Amniotic epithelial cell (primary cell): Measurements from ENCODE around the gene ERGIC1.

Source experiments
- DNase-seq: peaks from one replicate; pipeline ENCODE4 v3.0.0-alpha.2; 2010; ENCODE audit warnings: low read depth

ERGIC1 gene

DNA sequence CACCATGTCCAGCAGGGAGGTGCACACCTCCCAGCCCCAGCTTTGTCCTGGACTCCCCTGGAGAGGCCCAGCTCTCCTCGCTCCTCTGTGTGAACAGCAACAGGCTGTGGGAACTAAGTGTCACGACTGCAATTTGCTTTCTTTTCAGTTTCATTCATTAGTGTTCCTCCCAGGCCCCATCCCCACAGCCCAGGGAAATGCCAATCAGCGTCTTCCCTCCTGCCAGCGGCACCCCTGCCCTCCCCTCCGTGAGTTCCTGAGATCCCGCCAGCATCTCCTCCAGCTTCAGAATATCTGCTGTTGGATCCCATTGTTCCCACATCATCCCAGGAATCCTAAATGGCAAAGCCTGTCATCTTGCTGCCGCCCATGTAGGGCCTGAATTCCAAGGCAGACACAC is 112.1 kb downstream of the ERGIC1 start:
- DNase-seq, result no peak

DNA sequence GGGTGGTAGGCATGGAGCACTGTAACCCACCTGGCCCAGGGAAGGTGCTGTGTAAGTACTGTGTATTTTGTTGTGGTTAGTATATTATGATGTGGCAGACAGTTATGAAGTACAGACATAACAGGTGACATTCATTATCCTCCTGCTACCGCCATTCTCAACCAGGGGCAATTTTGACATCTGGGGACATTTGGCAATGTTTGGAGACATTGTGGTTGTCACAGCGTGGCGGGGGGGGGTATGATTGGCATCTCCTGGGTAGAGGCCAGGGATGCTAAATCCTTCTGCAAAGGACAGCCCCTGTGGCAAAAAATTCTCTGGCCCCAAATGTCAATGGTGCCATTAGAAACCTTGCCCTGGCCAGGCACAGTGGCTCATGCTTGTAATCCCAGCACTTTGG is 115.4 kb downstream of the ERGIC1 start:
- no peak for DNase-seq

DNA sequence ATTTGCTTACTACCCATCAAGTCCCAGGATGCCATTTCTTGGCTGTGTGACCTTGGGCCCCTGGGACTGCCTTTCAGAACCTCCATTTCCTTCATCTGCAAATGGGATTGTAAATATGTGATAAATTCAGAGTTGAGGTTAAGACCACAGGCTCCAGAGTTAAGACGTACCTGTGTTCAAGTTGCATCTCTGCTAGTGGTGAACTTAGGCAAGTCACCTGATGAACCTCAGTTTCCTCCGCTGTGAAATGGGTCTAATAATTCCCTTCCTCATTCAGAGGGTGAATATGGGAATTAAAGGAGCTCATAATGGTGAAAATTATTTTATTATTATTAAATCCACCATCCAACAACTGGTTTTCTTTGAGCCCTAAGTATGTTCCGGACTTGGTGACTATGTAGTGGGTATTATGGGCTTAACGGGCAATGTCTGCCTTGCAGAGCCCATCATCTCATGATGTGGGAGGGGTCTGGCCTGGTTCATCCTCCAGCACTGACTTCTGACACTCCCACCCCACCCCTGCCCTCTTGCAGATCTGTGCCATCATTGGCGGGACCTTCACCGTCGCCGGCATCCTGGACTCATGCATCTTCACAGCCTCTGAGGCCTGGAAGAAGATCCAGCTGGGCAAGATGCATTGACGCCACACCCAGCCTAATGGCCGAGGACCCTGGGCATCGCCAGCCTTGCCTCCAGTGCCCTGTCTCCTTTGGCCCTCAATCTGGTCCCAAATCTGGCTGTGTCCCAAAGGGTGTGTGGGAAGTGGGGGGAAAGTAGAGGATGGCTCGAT is 116.3 kb downstream of the ERGIC1 start:
- DNase-seq, result no peak

DNA sequence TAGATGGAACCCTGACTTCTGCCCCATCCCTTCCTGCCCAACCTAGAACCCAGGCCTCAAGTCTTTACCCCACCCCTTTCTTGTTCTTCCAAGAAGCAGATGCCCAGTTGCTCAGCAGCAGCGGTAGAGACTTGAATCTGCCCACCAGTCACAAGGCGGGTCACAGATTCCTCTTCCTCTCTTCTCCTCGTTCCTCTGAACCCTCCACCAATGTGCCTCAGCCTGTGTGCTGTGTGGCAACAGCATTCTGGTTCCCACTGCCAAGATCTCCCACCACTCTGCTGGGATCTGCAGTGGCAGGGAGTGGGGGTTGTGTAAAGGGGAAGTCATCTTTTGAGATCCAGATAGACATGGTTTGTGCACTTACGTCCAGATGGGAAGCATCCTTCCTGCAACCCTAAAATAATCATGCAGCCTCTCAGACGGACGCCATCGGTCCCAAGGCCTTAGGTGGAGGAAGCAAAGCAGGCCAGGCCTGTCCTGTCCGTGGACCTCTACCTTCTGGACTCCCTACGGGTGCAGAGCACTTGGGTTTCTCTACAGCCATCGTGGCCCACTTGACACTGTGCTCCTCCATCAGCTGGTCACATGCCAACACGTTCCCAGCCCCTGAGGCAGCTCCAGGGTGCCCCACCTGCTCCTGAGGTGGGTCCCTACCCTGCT is 117.5 kb downstream of the ERGIC1 start:
- no peak for DNase-seq

DNA sequence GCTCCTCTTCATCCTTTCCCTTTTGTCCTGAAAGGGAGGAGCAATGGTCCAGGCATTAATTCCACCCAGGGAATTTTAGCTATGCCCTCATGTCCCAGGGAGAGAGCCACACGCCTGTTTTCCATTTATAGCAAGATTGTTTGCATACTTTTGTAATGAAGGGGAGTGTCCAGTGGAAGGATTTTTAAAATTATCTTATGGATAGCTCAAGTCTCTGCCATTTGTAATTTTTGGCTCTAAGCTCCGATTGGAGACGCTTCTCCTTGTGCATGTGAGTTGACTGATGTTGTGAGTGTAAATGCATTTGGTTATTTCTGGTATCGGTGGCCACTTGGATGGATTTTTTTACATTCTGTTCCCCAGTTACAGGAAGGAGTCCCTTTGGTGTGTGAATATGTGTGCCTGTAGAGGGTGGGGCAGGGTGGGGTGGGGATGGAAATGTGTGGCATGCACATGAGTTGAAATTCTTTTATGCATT is 118.0 kb downstream of the ERGIC1 start:
- DNase-seq, result no peak

DNA sequence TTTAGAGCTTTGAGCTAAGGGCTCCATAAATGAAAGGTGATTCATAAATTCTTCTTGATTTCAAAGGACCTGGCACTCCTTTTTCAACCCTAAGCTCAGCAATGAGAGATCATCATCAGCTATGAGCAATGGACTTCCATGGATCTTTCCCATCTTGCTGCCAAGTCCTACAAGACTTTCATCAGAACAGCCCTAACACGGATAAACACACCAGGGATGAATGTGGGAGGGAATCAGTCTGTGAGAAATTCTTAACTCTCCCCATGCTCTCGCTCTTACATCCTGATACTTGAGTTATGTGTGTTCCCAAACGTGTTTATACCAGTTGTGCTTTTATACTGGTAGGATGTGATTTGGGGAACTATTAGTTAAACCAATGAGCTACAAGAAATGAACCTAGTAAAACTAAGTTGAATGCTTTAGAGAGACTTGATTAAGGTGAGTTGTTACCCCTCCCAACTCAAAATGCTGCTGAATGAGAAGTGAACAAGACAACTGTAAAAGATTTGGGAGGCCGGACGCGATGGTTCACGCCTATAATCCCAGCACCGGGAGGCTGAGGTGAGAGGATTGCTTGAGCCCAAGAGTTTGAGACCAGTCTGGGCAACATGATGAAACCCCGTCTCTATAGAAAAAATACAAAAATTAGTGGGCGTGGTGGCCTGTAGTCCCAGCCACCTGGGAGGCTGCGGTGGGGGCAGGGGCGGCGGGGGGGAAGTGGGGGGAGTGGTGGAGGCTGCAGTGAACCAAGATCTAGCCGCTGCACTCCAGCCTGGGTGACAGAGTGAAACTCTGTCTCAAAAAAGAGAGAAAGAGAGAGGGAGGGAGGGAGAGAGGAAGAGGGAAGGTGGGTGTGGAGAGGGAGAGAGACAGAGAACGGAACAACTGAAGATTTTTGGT is 120.0 kb downstream of the ERGIC1 start:
- peak; percentile 99 for DNase-seq

DNA sequence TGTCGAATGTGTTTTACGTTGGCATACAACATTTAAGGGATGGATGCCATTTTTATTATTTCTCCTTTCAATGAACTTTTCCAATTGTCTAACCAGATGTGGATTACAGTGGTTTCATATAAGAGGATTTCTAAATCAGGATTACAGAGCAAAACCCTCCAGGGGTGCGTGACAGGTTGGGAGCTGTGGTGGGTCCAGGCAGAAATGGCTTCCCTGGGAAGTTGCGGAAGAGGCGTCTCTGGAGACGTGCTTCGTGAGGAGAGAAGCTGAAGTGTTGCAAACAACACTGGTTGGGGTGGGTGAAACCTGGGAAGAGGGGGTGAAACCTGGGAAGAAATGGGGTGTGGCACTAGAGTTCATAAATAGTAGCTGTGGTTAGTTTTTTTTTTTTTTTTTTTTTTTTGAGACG is 120.7 kb downstream of the ERGIC1 start:
- peak; percentile 61 for DNase-seq

DNA sequence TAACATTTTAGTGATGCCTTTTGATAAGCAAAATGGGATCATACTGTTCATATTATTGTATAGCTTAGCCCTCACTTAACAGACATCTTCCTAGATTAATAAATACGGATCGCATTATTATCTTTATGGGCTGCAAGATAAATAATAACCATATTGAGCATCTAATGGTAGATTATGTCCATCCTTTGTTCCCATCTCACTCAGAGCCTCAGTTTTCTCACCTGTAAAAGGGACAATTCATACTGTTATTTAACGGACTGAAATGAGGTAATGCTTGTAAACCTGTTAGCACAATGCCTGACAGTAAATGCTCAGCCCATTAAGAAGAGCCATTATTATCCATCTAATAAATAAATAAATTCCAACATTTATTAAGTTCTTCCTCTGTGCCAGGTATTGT is 122.2 kb downstream of the ERGIC1 start:
- no peak for DNase-seq

DNA sequence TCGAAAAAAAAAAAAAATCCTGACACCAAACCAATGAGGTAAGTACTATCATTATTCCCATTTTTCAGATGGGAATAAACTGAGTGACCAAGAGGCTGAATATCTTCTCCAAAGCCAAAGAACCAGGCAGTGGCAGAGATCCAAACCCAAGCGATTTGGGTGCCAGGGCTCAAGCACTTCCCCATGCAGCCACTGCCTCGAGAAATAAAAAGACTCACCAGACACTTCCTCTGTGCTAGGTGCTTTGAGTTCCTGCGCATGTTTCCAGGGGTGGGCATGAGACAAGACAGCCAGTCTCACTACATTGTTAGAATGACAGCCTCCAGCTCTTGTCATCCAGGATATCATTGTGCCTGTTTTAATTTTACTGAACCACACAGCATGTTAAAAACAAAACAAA is 122.9 kb downstream of the ERGIC1 start:
- no peak for DNase-seq

DNA sequence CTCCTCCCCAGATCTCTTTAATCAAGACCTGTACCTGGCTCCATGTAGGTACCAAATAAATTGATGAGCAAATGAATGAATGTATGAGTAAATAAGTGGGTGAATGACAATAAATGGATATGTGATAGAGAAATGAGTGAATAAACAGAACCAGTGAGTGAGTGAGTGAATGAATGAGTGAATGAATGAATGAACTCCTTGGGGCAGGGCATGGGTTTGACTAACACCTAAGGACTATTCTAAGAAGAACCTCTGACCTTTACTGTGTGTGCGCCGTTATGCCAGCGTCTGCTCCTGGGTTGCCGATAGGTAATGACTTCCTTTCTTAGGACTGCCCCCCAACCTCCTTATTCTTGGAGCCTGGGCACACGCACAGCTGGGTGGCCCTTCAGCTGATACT is 123.4 kb downstream of the ERGIC1 start:
- DNase-seq, result no peak

DNA sequence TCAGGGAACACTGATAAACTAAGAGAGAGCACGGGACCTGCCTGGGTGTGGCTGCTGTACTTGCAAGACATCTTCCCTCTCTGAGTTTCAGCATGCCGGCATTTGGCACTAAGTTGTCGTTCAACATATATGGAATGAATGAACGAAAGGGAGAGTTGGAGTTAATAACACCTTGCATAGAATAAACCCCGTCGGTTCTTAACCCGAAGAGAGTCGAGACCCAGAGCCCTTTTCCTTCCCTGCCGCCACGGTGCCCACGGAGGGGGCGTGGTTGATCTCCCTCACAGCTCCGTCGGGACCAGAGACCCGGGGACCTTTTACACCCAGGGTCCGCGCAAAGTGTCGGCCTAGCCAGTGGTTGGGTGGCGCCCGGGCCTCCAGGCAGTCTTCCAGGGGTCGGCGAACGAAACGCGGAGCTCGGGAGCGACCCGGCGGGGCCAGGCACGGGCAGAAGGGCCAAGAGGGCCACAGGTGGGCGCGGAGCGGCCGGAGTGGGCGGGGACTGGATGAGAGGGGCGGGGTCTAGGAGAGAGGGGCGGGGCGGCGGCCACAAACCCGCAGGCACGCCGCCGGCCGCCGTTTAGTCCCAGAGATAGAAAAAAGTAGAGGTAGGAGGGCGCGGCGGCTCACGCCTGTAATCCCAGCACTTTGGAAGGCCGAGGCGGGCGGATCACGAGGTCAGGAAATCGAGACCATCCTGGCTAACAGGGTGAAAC is 124.4 kb downstream of the ERGIC1 start:
- peak; percentile 59 for DNase-seq

DNA sequence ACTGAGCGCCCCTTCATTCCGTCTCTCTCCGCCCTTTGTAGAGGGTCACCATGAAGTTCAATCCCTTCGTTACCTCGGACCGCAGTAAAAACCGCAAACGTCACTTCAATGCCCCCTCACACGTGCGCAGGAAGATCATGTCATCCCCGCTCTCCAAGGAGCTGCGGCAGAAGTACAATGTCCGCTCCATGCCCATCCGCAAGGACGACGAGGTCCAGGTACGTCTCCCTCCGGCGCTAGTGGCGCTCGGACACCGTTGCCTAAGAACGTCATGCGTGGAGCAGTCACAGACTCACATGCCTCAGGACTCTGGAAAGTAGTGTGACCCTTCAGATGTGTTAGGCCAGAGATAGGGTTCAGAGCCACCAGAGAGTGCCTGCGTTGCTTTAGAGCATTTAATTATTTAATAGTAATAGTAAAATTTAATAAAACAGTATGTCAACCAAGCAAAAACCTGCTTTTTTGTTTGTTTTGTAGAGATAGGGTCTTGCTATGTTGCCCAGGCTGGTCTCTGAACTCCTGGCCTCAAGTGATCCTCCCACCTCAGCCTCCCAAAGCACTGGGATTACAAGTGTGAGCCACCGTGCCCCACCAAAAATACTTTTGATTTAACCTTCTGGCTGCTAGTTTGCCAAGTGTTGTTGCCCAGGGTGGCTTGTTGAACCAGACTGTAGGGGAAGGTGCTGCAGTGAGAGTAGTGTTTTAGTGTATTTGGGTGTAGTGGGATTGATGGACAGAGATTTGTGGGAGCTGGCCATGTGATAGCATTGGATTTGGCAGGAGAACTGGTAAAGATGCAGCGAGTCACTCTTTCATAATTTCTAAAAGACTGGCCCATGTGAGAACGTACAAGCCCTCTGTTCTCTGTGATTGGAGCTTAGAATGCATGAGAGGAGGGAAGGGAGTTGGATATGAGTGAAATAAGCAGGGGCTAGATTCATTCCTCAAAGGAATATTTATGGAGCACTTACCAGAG is 126.1 kb downstream of the ERGIC1 start:
- peak; percentile 34 for DNase-seq

DNA sequence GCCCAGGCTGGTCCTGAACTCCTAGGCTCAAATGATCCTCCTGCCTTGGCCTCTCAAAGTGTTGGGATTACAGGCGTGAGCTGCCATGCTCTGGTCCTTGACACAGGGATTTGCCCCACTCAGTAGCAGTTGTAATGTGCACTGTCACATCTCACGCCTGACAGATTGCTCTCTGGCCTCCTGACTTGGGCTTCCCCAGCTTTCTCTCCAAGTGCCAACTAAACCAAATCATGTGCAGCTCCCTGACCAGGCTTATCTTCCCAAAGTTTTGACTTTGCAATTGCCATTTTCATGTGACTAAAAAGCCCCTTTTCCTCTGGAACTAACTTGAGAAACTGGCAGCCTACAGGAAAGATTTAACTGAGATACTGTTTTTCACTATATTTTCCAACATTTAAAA is 135.9 kb downstream of the ERGIC1 start:
- DNase-seq, result no peak

DNA sequence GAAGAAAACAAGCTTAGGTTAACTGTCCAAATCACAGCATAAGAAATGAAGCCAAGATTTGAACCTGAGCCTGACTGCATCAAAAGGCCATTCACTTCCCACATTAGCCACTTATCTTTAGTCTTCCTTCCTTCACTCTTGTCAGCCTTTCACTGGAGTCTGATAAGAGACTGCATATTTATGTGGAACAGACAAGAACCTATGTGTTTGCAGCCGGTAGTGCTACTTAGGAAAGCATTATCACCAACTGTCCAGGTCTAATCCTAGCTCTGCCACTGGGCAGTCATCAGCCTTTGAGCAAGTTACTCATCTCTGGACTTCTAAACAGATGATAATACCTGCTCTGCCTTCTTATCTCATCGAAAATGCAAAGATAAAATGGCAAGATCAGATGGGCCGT is 137.4 kb downstream of the ERGIC1 start:
- no peak for DNase-seq

DNA sequence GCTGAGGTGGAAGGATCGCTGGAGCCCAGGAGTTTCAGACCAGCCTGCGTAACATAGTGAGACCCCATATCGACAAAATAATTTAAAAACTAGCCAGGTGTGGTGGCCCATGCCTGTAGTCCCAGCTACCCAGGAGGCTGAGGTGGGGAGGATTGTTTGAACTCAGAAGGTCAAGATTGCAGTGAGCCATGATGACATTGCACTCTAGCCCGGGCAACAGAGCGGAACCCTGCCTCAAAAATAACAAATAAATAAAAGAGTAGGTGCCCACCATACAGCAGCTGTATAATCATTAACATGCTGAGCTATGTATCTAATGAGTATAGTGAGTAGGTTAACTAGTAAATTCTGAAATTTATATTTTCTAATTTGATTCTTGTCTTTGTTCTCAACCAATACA is 138.5 kb downstream of the ERGIC1 start:
- DNase-seq, result no peak

DNA sequence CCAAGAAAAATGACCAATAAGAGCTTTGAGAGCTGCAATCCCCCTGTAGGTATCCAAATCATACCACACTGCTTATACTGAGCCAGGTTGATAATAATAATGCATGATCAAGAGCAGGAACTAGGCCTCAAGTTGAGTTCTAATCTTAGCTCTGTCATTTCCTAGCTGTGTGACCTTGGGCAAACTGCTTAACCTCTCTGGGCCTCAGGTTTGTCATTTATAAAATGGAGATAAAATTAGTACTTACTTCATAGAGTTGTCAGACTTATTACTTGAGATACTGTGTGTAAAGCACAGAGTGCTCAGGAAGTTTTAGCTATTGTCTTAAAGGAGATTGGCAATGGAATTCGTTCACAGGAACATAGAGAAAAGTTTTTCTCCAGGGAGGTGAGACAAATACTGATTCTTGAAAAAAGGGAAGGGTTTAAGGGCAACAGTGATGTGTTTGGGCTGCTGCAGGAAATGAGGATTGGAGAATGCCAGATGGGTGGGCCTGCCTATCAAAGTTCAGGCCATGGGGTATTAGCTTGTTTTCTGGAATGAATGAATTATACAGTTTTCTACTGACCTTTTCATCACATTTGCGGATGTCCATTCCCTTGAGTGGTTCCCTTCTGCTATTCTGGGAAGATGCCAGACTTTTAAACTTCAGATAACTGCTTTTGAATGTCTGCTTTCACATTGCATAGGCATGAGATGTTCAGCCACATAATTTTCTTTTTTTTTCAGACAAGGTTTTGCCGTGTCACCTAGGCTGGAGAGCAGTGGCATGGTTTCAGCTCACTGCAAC is 139.3 kb downstream of the ERGIC1 start:
- DNase-seq, result peak; percentile 60

DNA sequence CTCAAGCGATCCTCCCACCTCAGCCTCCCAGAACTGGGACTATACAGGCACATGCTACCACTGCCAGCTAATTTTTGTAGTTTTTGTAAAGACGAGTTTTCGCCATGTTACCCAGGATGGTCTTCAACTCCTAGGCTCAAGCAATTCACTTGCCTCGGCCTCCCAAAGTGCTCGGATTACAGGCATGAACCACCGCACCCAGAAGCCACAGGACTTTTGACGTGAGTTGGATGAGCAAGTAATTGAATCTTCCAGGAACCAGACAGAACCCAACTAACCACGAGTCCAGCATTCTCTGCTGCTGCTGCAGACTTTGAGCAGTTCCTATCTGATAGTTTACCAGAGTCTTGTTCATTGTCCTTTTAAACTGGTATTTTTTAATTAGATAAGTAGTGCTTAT is 139.9 kb downstream of the ERGIC1 start:
- DNase-seq, result peak; percentile 37

DNA sequence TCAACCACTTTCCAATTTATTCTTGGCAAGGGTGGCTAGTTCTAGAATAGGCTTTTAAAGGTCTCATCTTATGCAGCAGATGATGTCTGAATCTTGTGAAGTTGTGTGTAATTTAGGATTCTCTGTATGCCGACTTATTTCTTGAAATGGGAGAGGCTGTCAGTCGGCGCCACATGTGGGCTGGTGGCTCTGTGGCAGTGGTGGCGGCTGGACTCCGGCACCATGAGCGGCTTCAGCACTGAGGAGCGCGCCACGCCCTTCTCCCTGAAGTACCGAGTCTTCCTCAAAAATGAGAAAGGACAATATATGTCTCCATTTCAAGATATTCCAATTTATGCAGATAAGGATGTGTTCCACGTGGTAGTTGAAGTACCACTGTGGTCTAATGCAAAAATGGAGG is 141.2 kb downstream of the ERGIC1 start:
- no peak for DNase-seq

DNA sequence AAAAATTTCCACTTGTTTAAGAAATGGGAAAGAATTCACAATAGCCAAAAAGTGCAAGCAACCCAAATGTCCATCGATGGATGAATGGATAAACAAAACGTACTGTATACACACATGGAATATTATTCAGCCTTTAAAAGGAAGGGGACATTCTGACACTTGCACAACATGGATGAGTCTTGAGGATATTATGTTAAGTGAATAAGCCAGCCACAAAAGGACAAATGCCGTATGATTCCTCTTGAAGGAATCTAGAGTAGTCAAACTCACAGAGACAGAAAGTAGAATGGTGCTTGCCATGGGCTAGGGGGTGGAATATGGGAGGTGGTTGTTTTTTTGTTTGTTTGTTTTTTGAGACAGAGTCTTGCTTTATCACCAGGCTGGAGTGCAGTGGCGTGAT is 145.7 kb downstream of the ERGIC1 start:
- peak; percentile 65 for DNase-seq

DNA sequence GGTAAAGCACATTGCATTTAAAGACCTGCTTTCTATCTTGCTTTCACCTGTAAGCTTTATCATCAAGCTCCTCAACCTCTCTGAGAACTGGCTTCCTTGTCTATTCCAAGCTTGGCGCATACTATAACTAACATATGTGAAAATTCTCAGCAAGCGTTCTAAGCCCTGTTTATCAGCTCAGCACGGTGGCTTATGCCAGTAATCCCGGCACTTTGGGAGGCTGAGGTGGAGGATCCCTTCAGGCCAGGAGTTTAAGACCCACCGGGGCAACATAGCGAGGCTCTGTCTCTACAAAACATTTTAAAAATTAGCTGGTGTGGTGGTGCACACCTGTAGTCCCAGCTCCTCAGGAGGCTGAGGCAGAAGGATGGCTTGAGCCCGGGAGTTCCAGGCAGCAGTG is 147.9 kb downstream of the ERGIC1 start:
- no peak for DNase-seq
